RWPE1 (cell line): Measurements from ENCODE around the gene TBC1D23.

Experiments
- CTCF ChIA-PET: fragments of 350-600 bp; sonication (Branson Sonifier 250); formaldehyde crosslinking; extraction: SDS; loops from one replicate; lab custom pipeline; 2021; lab: Yijun Ruan, JAX
- POLR2A ChIA-PET: fragments of 400-600 bp; formaldehyde crosslinking; extraction: SDS; loops from one replicate; lab custom pipeline; 2020; ENCODE audit warnings: antibody characterized with exemption; ENCODE audit not compliant: low non-redundant PET; lab: Yijun Ruan, JAX
- DNase-seq: peaks from one replicate; pipeline ENCODE4 v3.0.0; 2012; ENCODE audit warnings: low spot score
- H3K27ac ChIP-seq: fragments of 450-650 bp; 2 replicates; pipeline ENCODE4 v1.5.1; 2017
- CTCF ChIP-seq: fragments of 450-650 bp; conservative IDR thresholded peaks from 2 replicates; pipeline ENCODE4 v1.5.1; 2017; ENCODE audit warnings: low read depth, mild to moderate bottlenecking

TBC1D23 gene

DNA sequence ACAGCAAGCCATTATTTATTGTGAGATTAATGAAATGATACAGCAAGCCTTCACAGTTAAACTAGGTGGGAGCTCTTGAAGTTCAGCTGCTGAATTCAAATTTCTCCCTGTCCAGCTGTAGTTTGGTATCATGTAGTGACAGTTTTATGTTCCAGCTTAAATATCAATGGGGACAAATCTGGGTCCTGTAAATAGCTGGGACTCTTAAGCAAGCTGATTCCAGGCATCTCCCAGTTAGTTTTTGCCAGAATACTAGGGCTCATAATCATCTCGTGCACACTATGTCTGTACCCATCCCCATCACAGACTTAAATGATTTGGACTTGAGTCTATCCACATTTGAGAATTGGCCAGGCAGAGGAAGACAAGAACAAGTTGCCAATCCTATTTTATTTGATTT, 45.9 kb downstream of the TBC1D23 start:
- ChIA-PET CTCF (interaction anchor here (1.4 kb wide), 1 partner anchor 10 kb away, joined by 8 read pairs; no protein-coding TSS in a partner anchor), POLR2A (no interaction called here)
- no peak for TF ChIP-seq CTCF
- H3K27ac ChIP-seq: no peak overlapping the region
- DNase-seq: no peak

- no peak for TF ChIP-seq CTCF
- POLR2A ChIA-PET: interaction anchor here (0.5 to 0.6 kb wide), 2 partner anchors 64 to 310 kb away, joined by 3 to 4 read pairs; no protein-coding TSS in a partner anchor
- no peak for DNase-seq
- no peak overlapping the region for H3K27ac ChIP-seq
- CTCF ChIA-PET: no interaction called here
Observed at GRCh38 chr3:100310355-100310965, 49.7 kb downstream of the TBC1D23 start.

DNA sequence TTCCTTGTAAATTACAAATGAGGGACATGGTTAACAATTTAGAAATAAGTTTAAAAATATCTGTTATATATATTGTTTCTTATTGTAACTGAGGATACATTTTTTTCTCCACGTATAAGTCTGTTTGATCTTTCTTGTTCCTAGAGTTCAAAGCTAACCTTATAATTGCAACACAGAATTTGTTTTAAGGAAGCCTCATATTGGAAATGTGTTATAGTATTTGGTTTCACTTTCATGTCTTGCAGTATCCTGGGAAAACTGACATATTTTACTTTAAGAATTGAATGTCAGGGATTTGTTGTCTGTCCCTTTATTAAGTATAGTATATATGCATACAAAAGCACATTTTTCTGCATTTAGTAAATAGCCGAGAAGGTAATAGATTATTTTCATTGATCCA, 50.2 kb downstream of the TBC1D23 start:
- no peak overlapping the region for H3K27ac ChIP-seq
- ChIA-PET CTCF (no interaction called here), POLR2A (no interaction called here)
- DNase-seq: no peak
- TF ChIP-seq CTCF: no peak

DNA sequence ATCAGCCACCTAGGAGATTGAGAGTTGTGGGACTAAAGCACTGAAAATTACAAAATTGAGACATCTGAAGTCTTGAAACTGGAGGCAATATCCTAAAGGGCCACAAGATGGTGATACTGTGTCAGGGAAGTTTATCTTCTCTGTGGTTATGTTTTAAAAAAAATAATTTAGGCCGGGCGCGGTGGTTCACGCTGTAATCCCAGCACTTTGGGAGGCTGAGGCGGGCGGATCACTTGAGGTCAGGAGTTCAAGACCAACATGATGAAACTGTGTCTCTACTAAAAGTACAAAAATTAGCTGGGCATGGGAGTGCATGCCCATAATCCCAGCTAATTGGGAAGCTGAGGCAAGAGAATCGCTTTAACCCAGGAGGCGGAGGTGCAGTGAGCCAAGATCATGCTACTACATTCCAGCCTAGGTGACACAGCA, 55.9 kb downstream of the TBC1D23 start:
- peak; percentile 45 for DNase-seq
- ChIA-PET CTCF (interaction anchor here (0.6 to 1.1 kb wide), 8 partner anchors 11 to 405 kb away, joined by 3 to 8 read pairs (median 4); partner anchors contain the start of gene NIT2), POLR2A (no interaction called here)
- H3K27ac ChIP-seq: no peak overlapping the region
- peak; percentile 70 for TF ChIP-seq CTCF

- H3K27ac ChIP-seq: no peak overlapping the region
- ChIA-PET POLR2A (no interaction called here), CTCF (no interaction called here)
- DNase-seq: no peak
- TF ChIP-seq CTCF: no peak
Observed at GRCh38 chr3:100317912-100318311, 57.1 kb downstream of the TBC1D23 start.

DNA sequence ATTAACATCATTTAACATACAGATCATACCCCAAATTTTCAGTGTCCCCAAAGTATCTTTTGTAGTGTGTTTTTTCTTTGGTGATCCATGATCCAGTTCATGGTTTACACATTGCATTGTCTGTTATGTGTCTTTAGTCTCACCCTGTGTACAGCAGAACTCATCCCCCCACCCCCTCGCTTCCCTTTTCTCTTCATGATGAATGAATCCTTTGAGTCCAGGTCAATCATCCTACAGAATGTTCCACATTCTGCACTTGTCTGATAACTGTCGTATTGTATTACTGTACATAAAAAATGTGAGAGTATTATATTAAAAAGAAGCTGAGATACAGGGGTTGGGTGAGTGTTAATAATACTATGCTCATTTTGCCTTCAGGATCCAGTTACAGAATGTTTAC, 59.2 kb downstream of the TBC1D23 start:
- no peak for TF ChIP-seq CTCF
- ChIA-PET CTCF (interaction anchor here (0.6 kb wide), 1 partner anchor 423 kb away, joined by 3 read pairs; no protein-coding TSS in a partner anchor), POLR2A (no interaction called here)
- DNase-seq: no peak
- H3K27ac ChIP-seq: no peak overlapping the region
